T-helper 9 cell (primary cell): ENCODE results near the gene DHRS7B.

ENCODE experiments used
- DNase-seq: peaks from one replicate; pipeline ENCODE4 v3.0.0-alpha.2; 2020

Gene DHRS7B

DNA sequence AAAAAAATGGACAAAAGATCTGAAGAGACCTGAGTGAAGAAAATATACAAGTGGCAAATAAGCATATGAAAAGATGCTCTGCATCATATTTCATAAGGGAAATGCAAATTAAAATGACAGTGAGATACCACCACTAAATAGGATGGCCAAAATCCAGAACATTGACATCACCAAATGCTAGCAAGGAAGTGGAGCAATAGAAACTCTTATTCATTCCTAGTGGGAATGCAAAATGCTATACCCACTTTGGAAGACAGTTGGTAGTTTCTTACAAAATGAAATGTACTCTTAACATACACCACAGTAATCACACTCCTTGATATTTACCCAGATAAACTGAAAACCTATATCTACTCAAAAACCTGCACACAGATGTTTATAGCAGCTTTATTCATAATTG, 33.6 kb downstream of the DHRS7B start:
- no peak for DNase-seq

DNA sequence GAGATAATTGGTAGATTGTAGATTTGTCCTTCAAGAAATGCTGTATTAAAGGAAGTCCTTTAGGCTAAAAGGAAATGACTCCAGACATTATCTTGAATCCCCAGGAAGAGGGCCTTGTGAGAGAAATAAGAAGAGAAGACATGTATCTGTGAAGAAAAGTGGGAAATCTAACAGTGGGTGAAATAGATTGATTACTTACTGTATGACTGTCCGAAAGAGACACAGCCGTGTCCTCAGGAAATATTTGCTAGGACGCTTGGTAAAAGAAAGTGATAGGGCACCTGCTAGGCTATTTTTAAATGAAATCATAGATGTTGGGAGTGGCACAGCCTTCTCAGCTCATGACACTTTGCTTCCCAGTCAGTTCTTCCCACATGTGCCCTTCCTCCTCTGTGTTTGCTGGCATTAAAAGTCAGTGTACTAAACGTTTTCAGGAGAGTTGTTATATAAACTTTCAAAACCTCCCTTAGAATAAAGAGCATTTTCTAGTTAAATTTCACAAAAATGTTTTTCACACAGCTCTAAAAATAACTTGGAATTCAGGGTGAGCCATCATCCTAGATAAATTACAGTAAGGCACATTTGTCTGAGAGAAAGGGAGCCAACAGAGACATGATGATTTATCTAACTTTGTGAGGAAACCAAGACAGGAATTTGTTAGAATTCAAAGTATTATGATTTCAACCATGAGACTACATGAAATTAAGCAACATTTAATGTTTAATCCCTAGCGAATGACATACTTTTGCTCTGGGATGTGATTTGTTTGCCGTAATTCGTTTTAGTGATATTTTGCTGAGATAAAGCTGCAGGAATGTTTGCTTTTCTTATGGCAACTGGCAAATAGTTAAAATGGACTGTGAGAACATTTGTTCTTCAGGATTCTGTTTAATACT, 35.0 kb downstream of the DHRS7B start:
- DNase-seq: no peak

DNA sequence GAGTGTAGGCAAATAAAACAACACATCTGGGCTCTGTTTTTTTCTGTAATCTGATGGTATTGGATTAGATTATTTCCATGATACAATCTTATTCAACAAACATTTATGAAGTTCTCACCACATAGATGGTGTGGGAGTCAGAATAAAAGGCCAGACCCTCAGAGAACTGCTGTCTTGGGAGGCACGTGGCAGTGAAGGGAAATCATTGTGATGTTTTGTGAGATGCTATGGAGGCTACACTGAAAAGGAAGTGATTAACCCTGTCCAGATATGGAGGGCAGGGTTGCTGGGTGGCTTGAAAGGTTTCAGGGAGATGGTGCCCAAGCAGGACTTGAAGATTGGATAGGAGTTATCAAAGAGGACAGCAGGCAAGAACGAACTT, 35.6 kb downstream of the DHRS7B start:
- DNase-seq: no peak

DNA sequence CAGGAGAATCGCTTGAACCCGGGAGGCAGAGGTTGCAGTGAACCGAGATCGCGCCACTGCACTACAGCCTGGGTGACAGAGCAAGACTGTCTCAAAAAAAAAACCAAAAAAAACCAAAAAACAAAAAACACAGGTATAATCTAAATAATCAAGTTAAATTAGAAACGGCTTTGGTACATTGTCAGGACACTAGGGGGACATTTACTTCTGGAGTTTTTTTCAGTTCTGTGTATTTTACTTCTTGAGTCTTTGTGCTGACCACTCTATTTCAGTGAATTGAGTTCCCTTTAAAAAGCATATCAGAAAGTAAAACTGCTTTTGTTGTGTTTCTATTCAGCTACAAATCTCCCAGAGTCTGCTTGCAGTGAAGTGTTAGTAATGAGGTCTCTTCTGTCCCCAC, 36.3 kb downstream of the DHRS7B start:
- DNase-seq: no peak

DNA sequence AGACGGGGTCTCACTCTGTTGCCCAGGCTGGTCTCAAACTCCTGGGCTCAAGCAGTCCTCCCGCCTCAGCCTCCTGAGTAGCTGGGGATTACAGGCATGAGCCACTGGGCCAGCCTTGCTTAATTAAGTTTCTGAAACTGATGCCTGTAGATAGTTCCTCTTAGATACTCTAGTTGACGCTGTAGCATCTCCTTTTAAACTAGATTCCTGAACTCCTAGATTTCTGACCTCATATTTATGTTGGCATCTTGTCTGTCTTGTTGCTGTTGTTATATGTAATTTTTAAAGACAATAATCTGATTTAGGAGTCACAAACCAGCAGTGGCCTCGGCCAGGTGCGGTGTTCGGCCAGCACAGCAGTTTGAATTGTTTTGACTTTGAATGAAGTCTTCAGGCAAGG, 37.5 kb downstream of the DHRS7B start:
- DNase-seq: no peak

DNA sequence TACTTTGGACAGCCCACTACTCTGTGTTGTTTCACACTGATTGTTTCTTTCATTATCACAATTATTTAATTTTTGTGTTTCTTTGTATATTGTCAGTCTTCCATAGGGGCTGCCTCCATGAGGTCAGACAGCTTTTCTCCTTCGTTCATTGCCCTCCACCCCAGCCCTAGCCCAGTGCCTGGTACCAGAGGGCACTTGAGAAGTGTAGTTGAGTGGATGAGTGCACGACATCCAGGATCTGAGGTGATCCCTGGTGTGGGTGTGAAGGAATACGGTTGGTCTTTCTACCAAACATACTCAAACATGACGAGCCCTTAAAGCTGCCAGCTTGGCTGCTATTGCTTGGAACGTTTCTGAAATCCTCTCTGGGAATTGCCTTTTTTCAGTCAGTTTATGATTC, 37.9 kb downstream of the DHRS7B start:
- DNase-seq: no peak

DNA sequence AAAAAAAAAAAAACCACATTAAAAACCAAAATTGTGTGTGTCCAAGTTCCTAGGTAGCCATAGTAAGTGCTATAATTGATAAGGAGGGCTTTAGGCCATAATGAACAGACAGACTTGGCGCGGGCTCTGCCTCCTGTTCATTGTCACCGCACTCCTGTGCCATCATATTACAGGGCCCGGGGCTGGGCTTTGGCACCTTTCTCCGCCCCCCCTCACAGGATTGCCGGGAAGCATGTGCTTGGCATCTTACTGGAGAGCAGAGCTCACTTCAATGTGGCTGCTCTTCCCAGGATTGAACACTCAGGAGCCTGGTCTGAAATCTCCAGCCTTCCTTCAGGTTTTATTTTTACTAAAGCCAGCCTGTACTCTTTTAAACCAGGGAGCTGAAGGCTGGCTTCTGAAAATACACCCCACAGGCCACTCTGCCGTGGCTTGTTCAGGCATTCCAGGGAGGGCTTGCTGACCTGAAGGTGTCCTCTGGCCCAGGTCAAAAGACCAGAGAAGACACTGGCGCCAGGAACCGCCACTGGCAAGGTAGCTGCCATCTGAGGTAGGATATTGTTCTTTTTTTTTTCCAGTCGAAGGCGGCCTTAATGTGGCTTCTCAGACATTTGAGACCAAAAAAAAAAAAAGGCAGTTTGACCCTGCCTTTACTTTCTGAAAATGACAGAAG, 39.3 kb downstream of the DHRS7B start:
- no peak for DNase-seq

DNA sequence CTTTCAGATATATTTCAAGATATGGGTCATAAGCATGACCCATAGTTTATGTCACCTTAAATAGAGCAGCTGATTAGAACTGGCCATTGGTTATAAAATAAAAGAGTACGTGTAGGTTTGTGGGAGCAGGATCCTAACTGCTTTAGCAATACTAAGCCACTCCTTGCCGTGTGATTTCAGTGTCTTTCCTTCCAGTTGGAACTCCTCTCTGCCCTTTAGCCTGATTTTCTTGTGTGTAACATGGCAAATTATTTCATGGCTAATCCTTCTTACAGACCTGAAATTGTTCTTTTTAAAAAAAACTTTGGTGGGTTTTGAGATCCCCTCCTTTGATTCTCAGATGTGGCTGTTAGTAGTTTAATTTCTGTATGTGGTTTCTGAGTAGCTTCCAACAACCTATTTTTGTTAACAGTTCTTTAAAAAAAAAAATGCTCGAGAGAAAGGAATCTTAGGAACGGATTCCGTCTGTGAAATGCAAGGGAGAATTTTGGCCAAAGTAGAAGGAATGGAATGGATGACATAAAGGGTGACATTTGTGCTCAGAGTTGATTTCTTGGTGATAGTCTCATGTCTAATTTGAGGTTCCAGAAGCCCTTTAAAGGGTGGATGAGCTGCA, 39.9 kb downstream of the DHRS7B start:
- no peak for DNase-seq

DNA sequence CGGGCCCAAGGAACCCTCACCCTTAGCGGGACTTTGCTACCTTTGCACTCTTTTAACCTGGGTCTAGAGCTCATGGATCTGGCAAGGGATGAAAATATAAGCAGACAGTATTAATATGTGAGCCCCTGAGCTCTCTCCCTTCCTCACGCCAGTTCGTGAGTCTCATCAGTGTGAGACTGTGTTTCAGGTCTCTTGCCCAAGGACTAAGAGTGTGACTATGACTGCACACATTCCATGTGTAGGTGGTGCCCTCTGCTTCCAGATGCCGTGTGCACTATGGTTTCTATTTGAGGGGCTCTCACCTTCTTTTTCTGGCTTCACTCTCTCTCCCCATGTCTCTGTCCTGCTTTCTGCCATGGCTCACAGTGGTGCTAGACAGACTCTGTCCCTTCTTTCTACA, 40.5 kb downstream of the DHRS7B start:
- no peak for DNase-seq

DNA sequence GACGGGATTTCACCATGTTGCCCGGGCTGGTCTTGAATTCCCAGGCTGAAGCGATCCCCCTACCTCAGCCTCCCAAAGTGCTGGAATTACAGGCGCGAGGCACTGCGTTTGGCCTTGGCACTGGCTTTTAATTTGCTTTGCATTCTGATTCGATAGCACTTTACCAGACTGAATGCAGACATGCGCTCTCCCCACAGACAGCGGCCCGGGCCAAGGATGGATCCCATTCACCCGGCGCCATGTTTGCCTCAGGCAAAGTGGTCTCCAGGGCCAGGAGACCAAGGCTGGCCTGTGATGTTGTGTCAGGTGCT, 41.7 kb downstream of the DHRS7B start:
- DNase-seq: no peak

DNA sequence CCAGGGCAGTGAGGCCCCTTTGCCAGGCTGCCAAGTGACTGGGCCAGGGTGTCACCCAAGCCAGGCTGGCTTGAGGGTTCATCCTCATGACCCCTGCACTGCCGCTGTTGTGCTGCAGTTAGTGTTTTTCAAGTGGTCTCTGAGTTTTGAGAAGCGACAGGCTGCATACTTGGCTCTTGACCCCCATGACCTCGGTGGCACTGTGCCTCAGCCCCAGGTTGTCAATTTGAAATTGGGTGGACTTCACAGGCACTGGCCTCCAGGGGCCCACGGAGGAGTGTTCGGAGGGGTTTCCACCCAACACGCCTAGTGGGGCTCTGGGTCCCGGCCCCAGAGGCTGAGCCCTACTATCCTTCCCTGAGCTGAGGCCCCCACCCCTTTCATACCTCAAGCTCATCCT, 42.7 kb downstream of the DHRS7B start:
- no peak for DNase-seq

DNA sequence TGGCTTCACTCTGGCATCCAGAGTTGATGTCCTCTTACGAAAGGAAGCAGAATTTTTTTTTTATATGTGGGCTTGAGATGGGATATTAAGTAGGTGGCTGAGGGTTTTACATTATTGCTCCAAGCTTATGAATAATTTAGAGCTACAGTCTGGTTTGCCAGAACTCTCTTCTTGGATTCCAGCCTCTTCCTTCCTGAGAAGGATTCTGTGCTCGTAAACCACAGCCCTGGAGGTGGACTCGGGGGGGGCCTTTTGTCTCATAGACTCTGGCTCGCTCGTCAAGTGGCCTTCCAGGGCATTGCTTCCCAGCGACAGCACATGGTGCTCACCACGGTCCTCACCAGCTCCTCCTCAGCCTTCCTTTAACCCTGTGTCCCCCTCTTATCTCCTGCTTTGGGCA, 44.0 kb downstream of the DHRS7B start:
- DNase-seq: no peak

DNA sequence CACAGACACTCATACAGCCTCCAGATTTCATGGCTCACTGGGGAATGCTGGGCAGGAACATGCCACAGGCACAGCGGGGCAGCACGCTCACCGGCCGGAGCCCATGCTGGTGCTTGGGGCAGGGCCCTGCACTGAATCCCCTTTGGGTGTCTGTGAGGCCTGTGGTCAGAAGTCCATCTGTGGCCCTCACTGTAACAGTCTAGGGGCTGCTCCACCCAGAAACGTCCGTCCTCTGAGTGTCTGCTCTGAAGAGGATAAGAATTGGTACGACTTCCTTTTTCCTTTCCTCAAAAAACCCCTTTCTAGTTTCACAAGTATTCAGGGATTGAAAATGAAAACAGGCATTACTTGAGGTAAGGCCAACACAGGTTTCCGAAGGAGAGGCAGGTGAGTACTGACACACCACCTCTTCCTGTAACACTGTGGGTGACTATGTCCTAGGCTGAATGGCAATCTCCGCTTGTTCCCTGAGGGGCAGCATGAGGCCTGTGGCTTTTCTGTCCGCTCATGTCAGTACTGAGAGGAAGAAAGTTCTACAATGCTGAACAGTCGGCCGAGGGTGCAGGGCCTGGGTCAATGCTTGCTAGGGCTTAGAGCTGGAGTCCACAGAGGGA, 44.7 kb downstream of the DHRS7B start:
- no peak for DNase-seq

DNA sequence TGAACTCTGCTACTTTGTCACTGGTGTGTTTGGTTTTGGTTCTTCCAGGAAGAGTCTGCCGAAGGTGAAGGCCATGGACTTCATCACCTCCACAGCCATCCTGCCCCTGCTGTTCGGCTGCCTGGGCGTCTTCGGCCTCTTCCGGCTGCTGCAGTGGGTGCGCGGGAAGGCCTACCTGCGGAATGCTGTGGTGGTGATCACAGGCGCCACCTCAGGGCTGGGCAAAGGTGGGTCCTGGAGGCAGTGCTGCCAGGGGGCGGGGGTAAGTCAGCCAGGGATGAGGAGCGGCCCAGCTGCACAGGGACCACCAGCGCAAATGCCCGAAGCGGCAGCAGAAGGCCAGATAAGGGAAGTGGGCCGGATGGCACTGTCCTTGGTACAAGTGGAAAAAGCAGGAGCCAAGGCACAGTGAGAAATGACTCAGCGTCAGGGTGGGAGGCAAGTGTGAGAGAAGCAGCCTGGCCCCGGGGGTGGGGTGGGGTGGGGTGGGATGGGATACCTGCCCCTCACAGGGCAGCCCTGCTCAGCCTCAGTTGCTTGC, 45.3 kb downstream of the DHRS7B start:
- DNase-seq: no peak

DNA sequence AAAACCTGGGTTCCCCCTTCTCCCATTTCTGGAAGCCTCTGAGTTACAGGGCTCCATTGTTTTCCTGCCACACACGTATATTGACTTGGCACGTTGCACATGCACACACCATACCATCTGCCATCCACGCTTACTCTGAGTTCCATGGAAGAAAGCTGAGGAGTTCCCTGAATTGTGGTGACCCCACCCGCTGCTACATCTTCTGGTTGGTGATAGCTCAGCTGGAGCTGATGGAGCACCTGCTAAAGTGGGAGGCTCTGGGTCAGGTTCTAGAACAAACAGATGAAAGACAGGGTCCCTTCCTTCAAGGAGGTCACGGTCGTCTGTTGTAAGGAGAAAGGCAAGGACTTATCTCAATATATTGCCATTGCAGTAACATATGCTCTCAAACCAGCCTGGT, 46.1 kb downstream of the DHRS7B start:
- DNase-seq: no peak

DNA sequence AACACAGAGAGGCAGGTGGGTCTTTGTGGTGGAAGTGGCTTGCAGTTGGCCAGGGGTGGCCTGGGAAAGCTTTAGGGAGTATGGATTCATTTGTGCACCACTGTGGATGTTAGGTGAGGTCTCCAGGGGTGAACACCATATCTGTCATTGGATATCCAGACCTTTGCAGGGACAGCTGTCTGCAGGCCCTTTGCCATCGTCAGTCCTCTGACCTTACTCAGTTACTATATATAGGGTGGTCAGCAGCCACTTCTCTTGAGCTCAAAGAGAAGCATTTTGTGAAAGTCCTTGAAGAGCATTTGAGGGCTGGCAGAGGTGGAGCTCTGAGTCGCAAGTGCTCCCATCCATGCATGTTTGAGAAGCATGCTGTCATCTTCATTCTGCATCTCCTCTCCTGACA, 46.8 kb downstream of the DHRS7B start:
- no peak for DNase-seq

DNA sequence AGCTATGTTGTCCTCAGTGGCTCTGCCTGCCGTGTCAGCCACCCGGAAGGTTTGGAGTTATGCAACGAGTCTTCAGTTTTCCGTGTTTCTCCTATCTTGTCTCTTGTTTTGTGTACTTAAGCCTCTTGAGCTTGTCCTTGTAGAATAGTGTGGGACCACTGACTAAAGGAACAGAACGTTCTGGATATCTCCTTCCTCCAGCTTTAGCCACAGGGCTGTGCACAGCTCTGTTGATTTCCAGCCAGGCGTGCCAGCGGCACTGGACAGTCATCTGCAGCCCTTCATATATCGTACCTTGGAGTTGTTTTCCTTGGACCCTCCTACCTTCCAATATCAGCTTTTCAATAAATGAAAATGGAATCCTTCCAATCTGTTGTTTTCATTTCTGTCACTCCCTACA, 47.4 kb downstream of the DHRS7B start:
- DNase-seq: no peak

DNA sequence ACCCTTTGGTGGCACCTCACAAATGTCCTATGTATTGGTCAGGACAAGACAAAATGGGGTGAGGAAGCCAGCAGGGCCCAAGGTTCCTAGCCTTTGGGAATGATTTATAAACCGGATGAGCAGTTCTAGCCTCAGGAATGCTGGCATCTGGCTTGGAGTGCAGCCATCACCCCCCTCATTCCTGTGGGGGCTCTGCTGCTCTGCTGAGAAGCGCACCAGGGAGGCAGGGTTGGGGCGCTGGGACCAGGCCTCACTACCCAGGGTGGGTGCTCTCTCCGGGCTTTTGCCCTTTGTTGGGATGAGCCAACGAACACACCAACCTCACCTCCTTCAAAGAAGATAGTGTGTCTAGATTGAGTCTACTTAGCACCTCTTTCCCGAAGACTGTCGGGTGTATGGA, 47.9 kb downstream of the DHRS7B start:
- DNase-seq: no peak

DNA sequence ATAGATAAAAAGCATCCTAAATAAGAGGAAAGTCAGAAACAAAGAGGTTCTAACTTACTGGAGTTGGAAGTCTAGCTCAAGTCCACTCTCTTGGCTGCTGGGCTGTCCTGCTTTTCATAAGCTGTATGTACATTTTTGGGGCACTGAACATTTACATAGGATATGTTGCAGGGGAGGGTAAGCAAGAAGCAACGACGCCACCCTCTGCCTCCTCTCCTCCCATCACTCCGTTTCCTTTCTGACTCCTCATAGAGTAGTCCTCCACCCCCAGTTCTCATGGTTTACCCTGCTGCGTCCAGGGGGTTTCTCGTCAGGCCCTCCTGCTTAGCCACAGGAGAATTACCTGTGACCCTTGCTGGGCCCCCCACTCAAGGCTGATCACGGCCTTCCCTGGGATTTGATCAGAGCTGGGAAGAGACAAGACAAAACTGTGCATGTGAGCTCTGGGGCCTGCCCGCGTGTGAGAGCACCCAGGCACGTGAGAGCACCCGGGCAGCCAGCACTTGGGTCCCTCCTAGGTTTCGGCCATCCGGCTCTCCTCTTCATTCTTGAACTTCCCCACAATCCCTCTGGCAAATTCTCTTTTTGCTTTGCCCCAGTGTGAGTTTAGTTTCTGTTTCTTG, 50.1 kb downstream of the DHRS7B start:
- DNase-seq: no peak

DNA sequence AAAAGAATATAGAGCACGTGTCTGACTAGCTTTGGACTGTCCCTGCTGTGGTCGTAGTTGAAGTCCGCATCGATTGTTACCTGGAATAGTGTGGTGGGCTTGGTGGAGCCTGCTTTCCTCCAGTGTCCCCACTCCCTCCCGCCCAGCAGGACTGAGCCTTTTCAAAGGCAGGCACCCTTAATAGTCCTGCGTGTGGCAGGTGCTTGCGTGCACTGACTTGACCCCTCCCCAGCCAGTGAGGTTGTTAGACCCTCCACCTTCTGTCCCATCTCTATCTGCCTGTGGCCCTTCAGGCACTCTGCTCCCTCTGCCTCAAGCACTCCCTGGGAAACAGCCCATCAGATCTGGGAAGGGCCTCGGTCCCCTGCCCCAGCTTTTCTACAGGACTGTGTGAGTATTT, 50.6 kb downstream of the DHRS7B start:
- DNase-seq: no peak

DNA sequence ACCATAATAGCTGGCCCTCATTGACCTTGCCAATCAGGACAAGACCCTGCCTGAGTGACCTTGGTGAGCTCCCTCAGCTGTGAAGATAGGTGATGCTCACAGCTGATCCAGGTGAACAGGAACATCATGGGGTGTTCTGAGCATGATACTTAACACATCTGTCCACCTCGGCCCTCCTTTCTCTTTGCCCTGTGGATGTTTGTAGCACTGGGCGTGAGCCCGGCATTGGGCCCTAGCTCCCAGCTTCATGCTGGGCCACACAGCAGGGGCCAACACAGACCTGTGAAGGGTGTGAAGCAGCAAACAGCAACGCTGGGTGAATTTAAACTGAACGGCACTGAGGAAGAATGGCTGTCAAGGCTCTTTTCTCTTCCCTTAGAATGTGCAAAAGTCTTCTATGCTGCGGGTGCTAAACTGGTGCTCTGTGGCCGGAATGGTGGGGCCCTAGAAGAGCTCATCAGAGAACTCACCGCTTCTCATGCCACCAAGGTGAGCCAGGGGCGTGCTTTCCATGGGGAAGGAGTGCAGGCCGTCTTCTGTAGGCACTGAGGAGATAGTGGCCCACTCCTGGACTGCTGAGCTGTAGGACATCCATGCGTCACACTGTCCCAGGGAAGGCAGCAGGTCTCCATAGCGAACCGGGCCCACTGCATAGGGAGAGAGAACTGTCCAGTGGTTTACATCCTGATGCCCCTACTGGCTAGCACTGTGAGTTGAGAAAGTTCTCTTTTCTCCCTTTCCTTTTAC, 51.3 kb downstream of the DHRS7B start:
- DNase-seq: no peak

DNA sequence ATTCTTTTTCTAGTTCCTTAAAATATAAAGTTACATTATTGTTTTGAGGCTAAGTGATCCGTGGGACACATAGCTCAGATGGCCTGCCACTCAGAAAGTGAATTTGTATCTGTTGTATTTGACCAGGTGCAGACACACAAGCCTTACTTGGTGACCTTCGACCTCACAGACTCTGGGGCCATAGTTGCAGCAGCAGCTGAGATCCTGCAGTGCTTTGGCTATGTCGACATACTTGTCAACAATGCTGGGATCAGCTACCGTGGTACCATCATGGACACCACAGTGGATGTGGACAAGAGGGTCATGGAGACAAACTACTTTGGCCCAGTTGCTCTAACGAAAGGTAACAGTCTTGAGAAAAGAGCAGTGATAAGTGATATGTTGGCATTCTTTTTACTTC, 56.7 kb downstream of the DHRS7B start:
- DNase-seq: no peak
